HUES64 (cell line): ENCODE results near the gene GIGYF1.
"Not testable (repeated sequence)": the region's sequence is repeated elsewhere in the genome, so short reads cannot be mapped to it uniquely, and the experiment has no call there.

ENCODE experiments used
- H3K27ac ChIP-seq: 2 replicates; pipeline ENCODE4 v1.7.0; 2013; ENCODE audit warnings: low read depth, low read length, inconsistent platforms
- H3K27me3 ChIP-seq: 2 replicates; pipeline ENCODE4 v1.6.1; 2013; ENCODE audit warnings: mild to moderate bottlenecking, low read length; ENCODE audit not compliant: insufficient read depth
- H3K36me3 ChIP-seq: 2 replicates; pipeline ENCODE4 v1.6.1; 2013; ENCODE audit warnings: mild to moderate bottlenecking, low read length; ENCODE audit not compliant: insufficient read depth
- H3K4me1 ChIP-seq: 2 replicates; pipeline ENCODE4 v1.6.1; 2013; ENCODE audit warnings: mild to moderate bottlenecking, low read length, moderate library complexity; ENCODE audit not compliant: insufficient read depth
- H3K4me3 ChIP-seq: 2 replicates; pipeline ENCODE4 v1.5.1; 2013; ENCODE audit warnings: mild to moderate bottlenecking, low read length, moderate library complexity
- H3K9ac ChIP-seq: 2 replicates; pipeline ENCODE4 v1.6.1; 2013; ENCODE audit warnings: mild to moderate bottlenecking, low read depth, low read length
- H3K9me3 ChIP-seq: 2 replicates; pipeline ENCODE4 v1.6.1; 2013; ENCODE audit warnings: low read depth, low read length; ENCODE audit not compliant: insufficient read depth
- WGBS: fragments of 150-250, 120-280 bp; methylation state at CpG from one replicate; pipeline ENCODE4 v1.1.7; 2013; ENCODE audit warnings: missing lambda C conversion rate; 5-methylcytosine and 5-hydroxymethylcytosine counted together

Gene GIGYF1

DNA sequence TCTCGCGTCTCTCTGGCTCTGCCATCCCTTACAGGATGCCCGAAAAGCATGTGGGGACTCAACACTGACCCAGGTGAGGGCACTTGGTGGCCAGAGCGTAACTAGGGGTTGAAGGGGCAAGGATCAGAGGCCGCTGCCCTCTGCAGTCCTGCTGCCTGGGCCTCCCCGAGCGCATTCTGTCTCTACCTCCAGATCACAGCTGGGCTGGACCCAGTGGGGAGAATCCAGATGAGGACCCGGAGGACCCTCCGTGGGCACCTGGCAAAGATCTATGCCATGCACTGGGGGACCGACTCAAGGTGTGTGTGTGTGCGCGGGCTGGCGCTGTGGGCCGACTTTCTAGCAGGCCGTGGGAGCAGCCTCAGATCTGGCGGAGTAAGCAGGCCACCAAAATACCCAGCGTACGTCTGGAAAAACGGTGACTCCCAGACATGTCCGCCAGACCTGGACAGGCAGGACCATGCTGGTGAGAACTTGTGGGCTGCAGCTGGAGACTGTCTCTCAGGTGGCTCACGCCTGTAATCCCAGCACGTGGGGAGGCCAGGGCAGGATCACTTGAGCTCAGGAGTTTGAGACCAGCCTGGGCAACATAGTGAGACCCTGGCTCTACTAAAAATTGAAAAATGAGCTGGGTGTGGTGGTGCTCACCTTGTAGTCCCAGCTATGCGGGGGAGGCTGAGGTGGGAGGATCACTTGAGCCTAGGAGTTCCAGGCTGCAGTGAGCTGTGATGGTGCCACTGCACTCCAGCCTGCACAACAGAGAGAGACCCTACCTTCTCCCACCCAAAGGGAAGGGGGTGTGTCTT lies 17.3 kb downstream of the GIGYF1 start:
- Histone ChIP-seq H3K9ac (no peak overlapping the region), H3K9me3 (no peaks in the 10 kb centered on the region), H3K4me3 (peak overlapping the region; percentile 83), H3K4me1 (no peaks in the 10 kb centered on the region; the same call in 1 of the 2 replicates), H3K27ac (0 out of 2 replicates have a peak overlapping the region, but pooled peaks have one; percentile 23), H3K36me3 (peaks cover 47% of the 10 kb centered on the region), H3K27me3 (peaks cover 3% of the 10 kb centered on the region; the same call in 1 of the 2 replicates)
- 92% methylated on average over 23 of the region's 23 CpGs for WGBS

DNA sequence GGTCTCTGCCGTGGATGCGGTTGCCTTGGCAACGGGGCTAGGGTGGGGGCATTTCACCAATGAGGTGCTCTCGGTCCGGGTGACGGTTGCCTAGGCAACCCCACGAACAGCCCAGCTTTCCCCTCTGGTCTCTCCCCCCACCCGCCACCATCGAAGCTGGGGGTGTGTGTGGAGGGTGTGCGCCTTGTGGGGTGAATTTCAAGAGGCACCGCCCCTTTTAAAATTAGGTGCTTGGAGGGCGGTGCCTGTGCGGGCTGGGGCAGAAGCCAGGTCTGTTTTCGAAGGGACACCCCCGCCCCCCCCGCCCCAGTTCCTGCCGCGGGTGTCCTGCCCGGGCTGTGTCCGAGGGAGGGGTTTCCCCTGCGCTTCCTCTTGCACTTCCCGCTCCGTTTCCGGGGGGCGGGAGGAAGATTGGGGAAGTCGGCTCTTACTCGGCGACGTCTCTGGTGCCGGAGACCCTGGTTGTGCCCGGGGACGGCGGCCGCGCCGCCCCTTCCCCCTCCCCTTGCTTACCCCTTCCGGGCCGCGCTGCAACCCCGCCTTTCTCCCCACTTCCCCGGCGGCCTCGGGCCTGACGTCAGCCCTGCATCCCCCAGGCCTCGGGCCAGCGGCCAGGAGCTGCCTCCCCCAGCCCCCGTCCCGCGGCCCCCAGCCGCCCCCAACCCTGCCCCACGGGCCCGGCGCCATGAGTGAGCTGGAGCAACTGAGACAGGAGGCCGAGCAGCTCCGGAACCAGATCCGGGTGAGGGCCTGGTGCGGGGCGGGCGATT lies 18.3 kb downstream of the GIGYF1 start:
- Histone ChIP-seq H3K9ac (no peak overlapping the region), H3K27me3 (peaks cover 6% of the 10 kb centered on the region; the same call in 1 of the 2 replicates), H3K4me3 (peak overlapping the region; percentile 83), H3K27ac (0 out of 2 replicates have a peak overlapping the region, but pooled peaks have one; percentile 52), H3K9me3 (no peaks in the 10 kb centered on the region), H3K36me3 (peaks cover 37% of the 10 kb centered on the region), H3K4me1 (no peaks in the 10 kb centered on the region; the same call in 1 of the 2 replicates)
- WGBS = 4% methylated on average over 41 of the region's 59 CpGs

DNA sequence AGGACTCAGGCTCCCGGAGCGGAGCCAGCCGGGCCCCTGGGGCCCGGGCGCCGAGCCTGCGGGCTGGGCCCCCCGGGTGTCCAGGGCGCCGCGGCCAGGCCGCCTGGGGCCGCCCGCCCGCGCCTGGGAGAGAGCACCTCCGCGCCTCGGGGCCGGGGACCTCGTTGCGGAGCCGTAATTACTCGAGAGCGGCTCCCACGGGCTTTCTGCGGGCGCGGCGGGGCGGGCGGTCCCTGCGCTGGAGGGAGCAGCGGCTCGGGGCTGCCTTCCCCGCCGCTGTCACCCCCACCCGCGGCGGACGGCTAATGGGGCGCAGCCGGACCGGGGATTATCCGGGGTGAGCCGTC lies 19.0 kb downstream of the GIGYF1 start:
- Histone ChIP-seq H3K27me3 (peaks cover 6% of the 10 kb centered on the region; the same call in 1 of the 2 replicates), H3K4me3 (peak overlapping the region; percentile 83), H3K9ac (peak overlapping the region; percentile 64; the same call in 1 of the 2 replicates), H3K9me3 (no peaks in the 10 kb centered on the region), H3K27ac (no peak overlapping the region), H3K36me3 (peaks cover 30% of the 10 kb centered on the region), H3K4me1 (no peaks in the 10 kb centered on the region; the same call in 1 of the 2 replicates)
- WGBS = 1% methylated on average over 46 of the region's 46 CpGs

DNA sequence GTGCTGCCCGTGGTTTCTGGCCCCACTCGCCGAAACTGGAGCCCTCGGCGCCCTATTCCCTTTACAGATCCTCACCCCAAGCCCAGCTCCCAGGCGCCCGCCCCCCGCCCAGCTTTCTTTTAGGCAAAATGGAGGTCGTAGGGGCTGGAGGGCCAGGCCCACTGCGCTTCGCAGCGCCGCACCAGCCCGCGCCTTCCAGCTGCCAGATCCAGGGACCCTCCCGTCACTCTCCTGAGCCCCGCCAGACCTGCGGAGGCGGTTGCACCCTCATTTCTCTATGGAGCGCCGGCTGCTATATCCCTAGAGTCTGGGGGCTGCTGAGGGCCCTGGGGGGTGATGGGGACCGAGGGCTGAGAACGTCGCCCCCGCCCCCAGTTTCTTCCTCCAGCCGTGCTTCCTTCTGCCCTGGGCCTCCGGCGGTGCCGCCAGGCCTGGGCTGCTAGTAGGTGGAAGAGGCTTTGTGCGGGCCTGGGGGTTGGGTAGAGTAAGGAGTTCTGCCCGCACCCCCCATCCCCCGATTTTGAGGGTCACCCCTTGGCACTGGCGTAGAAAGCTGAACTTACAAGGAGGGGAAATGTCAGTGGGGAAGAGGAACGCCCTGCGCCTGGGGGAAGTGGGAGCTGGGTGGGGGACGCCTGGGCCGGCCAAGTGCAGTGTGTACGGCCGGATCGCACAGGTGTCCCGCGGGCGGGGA lies 19.5 kb downstream of the GIGYF1 start:
- Histone ChIP-seq H3K4me1 (no peaks in the 10 kb centered on the region; the same call in 1 of the 2 replicates), H3K4me3 (peak overlapping the region; percentile 83), H3K36me3 (peaks cover 26% of the 10 kb centered on the region), H3K27ac (no peak overlapping the region), H3K27me3 (peaks cover 6% of the 10 kb centered on the region; the same call in 1 of the 2 replicates), H3K9ac (peak overlapping the region; percentile 64), H3K9me3 (no peaks in the 10 kb centered on the region)
- under 1% methylated on average over 42 of the region's 43 CpGs for WGBS

DNA sequence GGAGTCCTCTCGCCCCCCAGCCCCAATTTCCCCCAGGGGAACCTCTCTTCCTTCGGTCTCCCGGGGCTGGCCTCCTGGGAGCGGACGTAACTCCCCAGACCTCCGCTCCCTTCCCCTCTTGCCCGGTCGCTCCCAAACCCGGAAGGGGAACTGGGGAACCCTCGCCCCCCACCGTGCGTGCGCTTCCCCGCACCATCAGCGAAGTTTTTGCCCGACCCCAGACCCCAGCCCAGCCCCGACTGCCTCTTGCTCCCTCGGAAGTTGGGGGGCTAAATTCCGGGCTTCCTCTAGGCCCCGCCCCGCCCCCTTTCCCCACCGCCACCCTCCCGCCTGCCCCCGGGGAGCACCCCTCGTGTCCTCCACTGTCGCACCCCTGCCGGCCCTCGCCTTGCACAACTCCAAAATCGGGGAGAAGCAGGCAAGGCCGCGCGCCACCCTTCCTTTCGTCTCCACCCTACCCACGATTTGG lies 20.1 kb downstream of the GIGYF1 start:
- under 1% methylated on average over 32 of the region's 34 CpGs for WGBS
- H3K4me1 ChIP-seq = no peaks in the 10 kb centered on the region; the same call in 1 of the 2 replicates
- peaks cover 23% of the 10 kb centered on the region for H3K36me3 ChIP-seq
- H3K27ac ChIP-seq = peak overlapping the region; percentile 48; the same call in 1 of the 2 replicates
- peak overlapping the region; percentile 83 for H3K4me3 ChIP-seq
- H3K27me3 ChIP-seq = peaks cover 6% of the 10 kb centered on the region; the same call in 1 of the 2 replicates
- peak overlapping the region; percentile 64 for H3K9ac ChIP-seq
- H3K9me3 ChIP-seq = no peaks in the 10 kb centered on the region

DNA sequence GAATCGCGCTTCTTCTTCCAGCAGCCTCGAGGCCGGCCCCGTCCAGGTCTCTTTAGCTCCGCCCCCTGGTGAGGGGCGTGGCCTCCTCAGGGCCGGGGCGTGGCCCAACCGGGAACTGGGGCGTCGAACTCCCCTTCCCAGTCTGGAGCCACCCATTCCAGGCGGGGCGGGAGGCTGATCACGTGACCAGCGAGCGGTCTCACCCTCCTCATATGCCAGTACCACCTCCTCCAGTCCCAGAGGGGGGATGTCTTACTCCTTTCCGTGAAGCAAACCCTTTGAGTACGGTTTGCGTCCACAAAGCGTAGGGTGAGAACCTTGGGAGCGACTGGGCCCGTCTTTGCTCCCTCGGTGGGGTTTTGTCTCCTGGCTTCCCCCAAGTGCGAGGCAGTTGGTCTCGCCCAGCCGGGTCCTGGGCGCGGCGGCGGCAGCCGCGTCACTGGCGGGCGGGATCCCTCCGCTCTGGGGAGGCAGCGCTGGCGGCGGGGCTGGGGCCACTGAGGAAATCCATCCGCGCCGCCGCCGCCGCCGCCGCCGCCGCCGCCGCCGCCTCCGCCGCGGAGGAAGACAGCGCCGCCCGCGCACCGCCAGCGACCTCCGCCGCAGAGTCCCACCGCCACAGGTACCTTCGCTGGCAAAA lies 20.6 kb downstream of the GIGYF1 start, which contains the start of gene GNB2:
Gene GNB2 (plus strand): TSS at position 439 of the 640 bp plus-strand sequence. CDS start 2,526 bp downstream, outside the sequence.
- Histone ChIP-seq H3K9me3 (no peaks in the 10 kb centered on the region), H3K27me3 (peaks cover 6% of the 10 kb centered on the region; the same call in 1 of the 2 replicates), H3K9ac (peak within 1 kb of the TSS; percentile 91), H3K27ac (peak within 1 kb of the TSS; percentile 93), H3K4me3 (peak within 1 kb of the TSS; percentile 83), H3K36me3 (peaks cover 19% of the 10 kb centered on the region), H3K4me1 (no peaks in the 10 kb centered on the region; the same call in 1 of the 2 replicates)
- under 1% methylated on average over 65 of the region's 65 CpGs for WGBS

DNA sequence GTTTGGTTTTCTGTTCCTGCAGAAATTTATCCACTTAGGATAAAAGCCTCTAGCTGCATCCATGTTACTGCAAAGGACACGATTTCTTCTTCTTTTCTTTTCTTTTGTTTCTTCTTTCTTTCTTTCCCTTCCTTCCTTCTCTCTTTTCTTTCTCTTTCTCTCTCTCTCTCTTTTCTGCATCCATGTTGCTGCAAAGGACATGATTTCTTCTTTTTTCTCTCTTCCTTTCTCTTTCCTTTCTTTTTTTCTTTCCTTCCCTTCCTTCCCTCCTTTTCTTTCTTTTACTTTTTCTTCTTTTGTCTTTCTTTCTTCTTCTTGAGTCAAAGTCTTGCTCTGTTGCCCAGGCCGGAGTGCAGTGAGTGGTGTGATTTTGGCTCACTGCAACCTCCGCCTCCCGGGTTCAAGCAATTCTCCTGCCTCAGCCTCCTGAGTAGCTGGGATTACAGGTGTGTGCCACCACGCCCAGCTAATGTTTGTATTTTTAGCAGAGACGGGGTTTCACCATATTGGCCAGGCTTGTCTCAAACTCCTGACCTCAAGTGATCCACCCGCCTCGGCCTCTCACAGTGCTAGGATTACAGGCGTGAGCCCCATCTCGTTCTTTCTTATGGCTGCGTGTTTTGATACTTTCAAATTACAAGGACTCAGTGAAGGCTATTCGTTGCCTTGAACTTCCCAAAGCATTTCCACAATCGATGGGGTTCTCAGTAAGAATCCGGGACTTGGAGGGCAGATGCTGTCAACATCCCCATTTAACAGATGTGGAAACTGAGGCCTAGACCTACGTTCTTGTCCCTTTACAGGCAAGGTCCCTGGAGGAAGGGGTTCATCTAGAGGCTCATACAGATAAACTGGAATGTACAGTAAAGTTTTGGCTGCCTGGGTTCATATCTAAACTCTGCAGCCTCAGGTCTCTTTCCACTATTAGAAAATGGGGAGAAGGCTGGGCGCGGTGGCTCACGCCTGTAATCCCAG lies 22.4 kb downstream of the GIGYF1 start:
- Histone ChIP-seq H3K9ac (no peak overlapping the region), H3K9me3 (no peaks in the 10 kb centered on the region), H3K4me3 (no peak overlapping the region), H3K27me3 (peaks cover 6% of the 10 kb centered on the region; the same call in 1 of the 2 replicates), H3K27ac (no peak overlapping the region), H3K4me1 (no peaks in the 10 kb centered on the region; the same call in 1 of the 2 replicates), H3K36me3 (peaks cover 1% of the 10 kb centered on the region; the same call in 1 of the 2 replicates)
- WGBS = 92% methylated on average over 18 of the region's 18 CpGs

DNA sequence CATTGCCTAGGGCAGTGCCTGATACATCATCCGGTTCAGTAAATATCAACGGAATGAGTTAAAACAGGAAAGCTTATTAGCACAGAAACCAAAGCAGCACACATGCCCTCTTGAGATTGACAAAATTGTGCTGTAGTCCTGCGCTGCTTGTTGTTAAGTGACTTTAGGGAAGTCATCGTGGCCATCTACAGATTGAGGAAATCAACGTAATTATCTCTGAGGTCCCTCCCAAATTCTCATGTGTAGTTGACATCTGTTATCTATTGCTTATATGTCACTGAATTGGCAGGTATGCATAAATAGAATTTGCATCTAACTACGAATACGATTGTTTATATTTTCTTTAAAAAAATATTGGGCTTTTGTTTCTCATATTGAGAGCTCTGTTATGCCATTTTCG lies 24.0 kb downstream of the GIGYF1 start:
- 89% methylated on average over 8 of the region's 8 CpGs for WGBS
- peaks cover 6% of the 10 kb centered on the region; the same call in 1 of the 2 replicates for H3K27me3 ChIP-seq

DNA sequence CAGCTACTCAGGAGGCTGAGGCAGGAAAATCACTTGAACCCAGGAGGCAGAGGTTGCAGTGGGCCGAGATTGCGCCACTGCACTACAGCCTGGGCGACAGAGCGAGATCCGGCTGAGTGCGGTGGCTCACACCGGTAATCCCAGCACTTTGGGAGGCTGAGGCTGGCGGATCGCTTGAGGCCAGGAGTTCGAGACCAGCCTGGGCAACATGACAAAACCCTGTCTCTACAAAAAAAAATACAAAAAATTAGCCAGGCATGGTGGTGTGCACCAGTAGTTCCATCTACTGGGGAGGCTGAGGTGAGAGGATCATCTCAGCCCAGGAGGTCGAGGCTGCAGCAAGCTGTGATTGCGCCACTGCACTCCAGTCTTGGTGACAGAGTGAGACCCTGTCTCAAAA lies 24.9 kb downstream of the GIGYF1 start:
- H3K9ac ChIP-seq, H3K27ac ChIP-seq, H3K4me3 ChIP-seq, H3K9me3 ChIP-seq, H3K36me3 ChIP-seq, H3K27me3 ChIP-seq, H3K4me1 ChIP-seq: not testable (repeated sequence)
- WGBS = 95% methylated on average over 12 of the region's 12 CpGs

More for the DNA sequence above, 24.0 kb downstream of the GIGYF1 start:
- no peaks in the 10 kb centered on the region for H3K9me3 ChIP-seq
- H3K27ac ChIP-seq = no peak overlapping the region
- H3K4me3 ChIP-seq = no peak overlapping the region
- H3K36me3 ChIP-seq = no peaks in the 10 kb centered on the region
- H3K9ac ChIP-seq = no peak overlapping the region
- H3K4me1 ChIP-seq = no peaks in the 10 kb centered on the region
